GM12875 (cell line): ENCODE results near the gene TEX2.
A peak's percentile ranks its signal among the peaks of the same experiment; 100 is the strongest.

Source experiments
- H3K4me3 ChIP-seq: one replicate; pipeline ENCODE4 v1.5.1; 2011; ENCODE audit warnings: low read depth, low read length, control low read depth
- CTCF ChIP-seq: IDR thresholded peaks from 2 replicates; pipeline ENCODE4 v1.5.1; 2011; ENCODE audit warnings: low read depth, mild to moderate bottlenecking, control low read depth, inconsistent platforms, low read length, moderate library complexity, borderline replicate concordance; ENCODE audit not compliant: insufficient read depth

Gene TEX2

GRCh38 chr17:64263000-64263766 is at the start of gene TEX2:
Gene TEX2, minus strand, starts transcription at chr17:64263260. Its CDS starts 49,043 bp downstream, at chr17:64214217.
- TF ChIP-seq CTCF, result no peak
- peak within 1 kb of the TSS; percentile 78 for H3K4me3 ChIP-seq

- no peak for TF ChIP-seq CTCF
- no peak overlapping the region for H3K4me3 ChIP-seq
These were observed 46.6 kb upstream of the TEX2 start for GRCh38 chr17:64309710-64310109.

- H3K4me3 ChIP-seq, result no peak overlapping the region
- TF ChIP-seq CTCF, result no peak
These were observed 46.0 kb upstream of the TEX2 start for GRCh38 chr17:64309021-64309420.

GRCh38 chr17:64306850-64307463 is 43.9 kb upstream of the TEX2 start:
- TF ChIP-seq CTCF, result peak; percentile 60; the same call in 1 of the 2 replicates
- H3K4me3 ChIP-seq, result no peak overlapping the region

- H3K4me3 ChIP-seq, result no peak overlapping the region
- TF ChIP-seq CTCF, result no peak
These were observed 41.5 kb upstream of the TEX2 start for GRCh38 chr17:64304551-64304950.

GRCh38 chr17:64300699-64300965 is 37.6 kb upstream of the TEX2 start:
- H3K4me3 ChIP-seq, result no peak overlapping the region
- no peak for TF ChIP-seq CTCF

GRCh38 chr17:64297467-64298088 is 34.5 kb upstream of the TEX2 start:
- no peak overlapping the region for H3K4me3 ChIP-seq
- no peak for TF ChIP-seq CTCF
